DOHH2 (cell line): Measurements from ENCODE around the gene C16orf96.

Source experiments
- H3F3A ChIP-seq: fragments of 200-600 bp; sonication (generic), shearing (Covaris generic); 2 replicates; pipeline ENCODE4 v1.6.0; 2016; ENCODE audit warnings: antibody characterized with exemption, mild to moderate bottlenecking; ENCODE audit not compliant: control insufficient read depth, insufficient read depth
- H3K27ac ChIP-seq: fragments of 200-600 bp; sonication (generic); 2 replicates; pipeline ENCODE4 v1.5.1; 2014; ENCODE audit warnings: low read depth, mild to moderate bottlenecking, low read length, moderate library complexity
- H3K27me3 ChIP-seq: fragments of 200-600 bp; sonication (generic); 2 replicates; pipeline ENCODE4 v1.6.1; 2014; ENCODE audit warnings: mild to moderate bottlenecking, low read length, mixed read lengths; ENCODE audit not compliant: control insufficient read depth
- H3K36me3 ChIP-seq: fragments of 200-600 bp; sonication (generic); 2 replicates; pipeline ENCODE4 v1.6.1; 2014; ENCODE audit warnings: mild to moderate bottlenecking, low read length, moderate library complexity, mixed read lengths; ENCODE audit not compliant: control insufficient read depth
- H3K4me1 ChIP-seq: fragments of 200-600 bp; sonication (generic); 2 replicates; pipeline ENCODE4 v1.6.1; 2014; ENCODE audit warnings: mild to moderate bottlenecking, low read length, mixed read lengths; ENCODE audit not compliant: control insufficient read depth
- H3K4me2 ChIP-seq: fragments of 200-600 bp; sonication (generic); 2 replicates; pipeline ENCODE4 v1.6.0; 2014; ENCODE audit warnings: mild to moderate bottlenecking, low read length, moderate library complexity
- H3K4me3 ChIP-seq: fragments of 200-600 bp; sonication (generic); 2 replicates; pipeline ENCODE4 v1.5.1; 2014; ENCODE audit warnings: mild to moderate bottlenecking, low read length, mixed read lengths
- H3K79me2 ChIP-seq: fragments of 200-600 bp; sonication (generic); 2 replicates; pipeline ENCODE4 v1.6.1; 2014; ENCODE audit warnings: mild to moderate bottlenecking, low read length, mixed read lengths; ENCODE audit not compliant: control insufficient read depth
- H3K9me2 ChIP-seq: fragments of 200-600 bp; sonication (generic); replicated peaks from 2 replicates; pipeline ENCODE4 v1.6.1; 2014; ENCODE audit warnings: mild to moderate bottlenecking, low read length, mixed read lengths; ENCODE audit not compliant: control insufficient read depth
- H3K9me3 ChIP-seq: fragments of 200-600 bp; sonication (generic); 2 replicates; pipeline ENCODE4 v1.6.1; 2014; ENCODE audit warnings: antibody characterized with exemption, low read length, mixed read lengths; ENCODE audit not compliant: control insufficient read depth, insufficient read depth
- H4K20me1 ChIP-seq: fragments of 200-600 bp; sonication (generic); 2 replicates; pipeline ENCODE4 v1.6.0; 2014; ENCODE audit warnings: low read depth, mild to moderate bottlenecking, antibody characterized with exemption, low read length, moderate library complexity; ENCODE audit not compliant: control insufficient read depth, insufficient read depth
- EZH2phosphoT487 ChIP-seq: fragments of 200-600 bp; sonication (generic); IDR thresholded peaks from 2 replicates; pipeline ENCODE4 v1.6.1; 2017; ENCODE audit warnings: borderline replicate concordance, mild to moderate bottlenecking, antibody characterized with exemption, low read length, moderate library complexity, mixed read lengths
- TF ChIP-seq, protein P1 (sequence below): fragments of 200-600 bp; sonication (generic); IDR thresholded peaks from one replicate; pipeline ENCODE4 v1.5.1; 2014; ENCODE audit warnings: antibody characterized with exemption, mild to moderate bottlenecking, low read depth, low read length; ENCODE audit not compliant: poor library complexity, severe bottlenecking

Gene C16orf96

GRCh38 chr16:4615384-4616046 lies 59.4 kb downstream of the C16orf96 start:
- peak overlapping the region; percentile 94 for H3K4me3 ChIP-seq
- H3K79me2 ChIP-seq: peaks cover 52% of the 10 kb centered on the region
- TF ChIP-seq, protein P1, sequence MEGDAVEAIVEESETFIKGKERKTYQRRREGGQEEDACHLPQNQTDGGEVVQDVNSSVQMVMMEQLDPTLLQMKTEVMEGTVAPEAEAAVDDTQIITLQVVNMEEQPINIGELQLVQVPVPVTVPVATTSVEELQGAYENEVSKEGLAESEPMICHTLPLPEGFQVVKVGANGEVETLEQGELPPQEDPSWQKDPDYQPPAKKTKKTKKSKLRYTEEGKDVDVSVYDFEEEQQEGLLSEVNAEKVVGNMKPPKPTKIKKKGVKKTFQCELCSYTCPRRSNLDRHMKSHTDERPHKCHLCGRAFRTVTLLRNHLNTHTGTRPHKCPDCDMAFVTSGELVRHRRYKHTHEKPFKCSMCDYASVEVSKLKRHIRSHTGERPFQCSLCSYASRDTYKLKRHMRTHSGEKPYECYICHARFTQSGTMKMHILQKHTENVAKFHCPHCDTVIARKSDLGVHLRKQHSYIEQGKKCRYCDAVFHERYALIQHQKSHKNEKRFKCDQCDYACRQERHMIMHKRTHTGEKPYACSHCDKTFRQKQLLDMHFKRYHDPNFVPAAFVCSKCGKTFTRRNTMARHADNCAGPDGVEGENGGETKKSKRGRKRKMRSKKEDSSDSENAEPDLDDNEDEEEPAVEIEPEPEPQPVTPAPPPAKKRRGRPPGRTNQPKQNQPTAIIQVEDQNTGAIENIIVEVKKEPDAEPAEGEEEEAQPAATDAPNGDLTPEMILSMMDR: no peak
- no peak for TF ChIP-seq EZH2phosphoT487
- no peaks in the 10 kb centered on the region for H3K9me2 ChIP-seq
- no peaks in the 10 kb centered on the region for H3K27me3 ChIP-seq
- no peaks in the 10 kb centered on the region for H3K9me3 ChIP-seq
- no peaks in the 10 kb centered on the region for H3K36me3 ChIP-seq
- peak overlapping the region; percentile 99 for H3K4me2 ChIP-seq
- H4K20me1 ChIP-seq: peaks cover 7% of the 10 kb centered on the region
- H3K4me1 ChIP-seq: peaks cover 35% of the 10 kb centered on the region
- H3F3A ChIP-seq: peaks cover 8% of the 10 kb centered on the region; the same call in 1 of the 2 replicates
- H3K27ac ChIP-seq: peak overlapping the region; percentile 71

DNA sequence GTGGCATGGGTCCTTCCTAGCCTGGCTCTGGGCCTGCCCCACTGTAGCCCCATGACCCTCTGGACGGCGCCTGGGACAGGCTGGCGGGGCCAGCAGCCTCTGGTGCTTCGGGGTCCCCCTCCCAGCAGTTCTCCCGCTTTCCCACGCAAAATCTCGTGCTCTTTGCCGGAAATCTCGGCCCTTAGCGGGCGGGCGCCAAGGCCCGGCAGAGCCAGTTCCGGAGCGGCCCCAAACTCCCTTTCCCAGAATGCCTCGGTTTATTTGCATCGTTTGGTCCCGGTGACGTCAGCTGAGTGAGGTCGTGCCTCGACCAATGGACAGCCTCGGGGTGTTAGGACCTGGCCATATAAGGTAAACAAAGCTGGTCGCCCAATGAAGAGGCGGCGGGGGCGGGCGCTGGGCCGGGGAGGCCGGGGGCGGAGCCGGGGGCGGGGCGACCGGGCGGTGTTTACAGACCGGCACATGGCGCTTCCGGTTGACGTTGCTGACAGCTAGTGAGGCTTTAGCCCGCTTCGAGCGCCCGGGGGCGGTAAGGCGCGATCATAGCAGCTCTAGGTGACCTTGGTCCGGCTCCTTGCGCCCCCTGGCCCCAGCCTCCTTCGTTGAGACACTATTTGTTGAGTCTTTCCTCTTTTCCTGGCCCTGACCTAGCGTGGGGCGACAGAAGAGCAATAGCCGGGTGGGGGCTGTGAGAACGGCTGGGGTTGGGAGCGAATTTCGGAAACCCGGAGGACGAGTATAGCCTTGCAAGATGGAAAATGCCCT lies 60.1 kb downstream of the C16orf96 start:
- H3K4me2 ChIP-seq: peak overlapping the region; percentile 99
- H4K20me1 ChIP-seq: peaks cover 7% of the 10 kb centered on the region
- H3F3A ChIP-seq: peaks cover 8% of the 10 kb centered on the region; the same call in 1 of the 2 replicates
- H3K27me3 ChIP-seq: no peaks in the 10 kb centered on the region
- H3K4me3 ChIP-seq: peak overlapping the region; percentile 94
- TF ChIP-seq, protein P1: peak; percentile 67
- no peak for TF ChIP-seq EZH2phosphoT487
- peaks cover 35% of the 10 kb centered on the region for H3K4me1 ChIP-seq
- no peaks in the 10 kb centered on the region for H3K9me2 ChIP-seq
- no peaks in the 10 kb centered on the region for H3K9me3 ChIP-seq
- H3K36me3 ChIP-seq: no peaks in the 10 kb centered on the region
- H3K27ac ChIP-seq: peak overlapping the region; percentile 85
- H3K79me2 ChIP-seq: peaks cover 46% of the 10 kb centered on the region

DNA sequence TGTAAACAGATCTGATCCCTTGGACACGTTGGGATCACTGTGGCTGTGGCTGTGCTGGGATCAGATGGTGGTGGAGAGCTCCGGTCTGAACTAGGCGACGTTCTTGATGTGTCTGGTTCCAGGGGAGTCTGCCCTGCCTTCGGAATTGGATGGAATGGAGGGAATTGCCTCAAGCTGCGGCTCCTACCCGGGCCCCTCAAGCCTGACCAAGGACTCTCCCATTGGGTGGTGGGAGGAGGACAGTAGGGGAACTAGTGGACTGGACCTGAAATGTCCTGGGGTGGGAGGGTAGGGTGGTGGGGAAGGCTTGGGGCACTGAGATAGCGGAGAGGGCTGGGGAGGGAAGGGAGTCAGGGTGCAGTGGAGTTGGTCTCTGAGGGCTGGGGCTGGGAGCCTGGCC lies 61.7 kb downstream of the C16orf96 start:
- peaks cover 8% of the 10 kb centered on the region; the same call in 1 of the 2 replicates for H3F3A ChIP-seq
- H3K9me3 ChIP-seq: no peaks in the 10 kb centered on the region
- H3K4me3 ChIP-seq: peak overlapping the region; percentile 73; the same call in 1 of the 2 replicates
- H4K20me1 ChIP-seq: peaks cover 7% of the 10 kb centered on the region
- no peak for TF ChIP-seq EZH2phosphoT487
- TF ChIP-seq, protein P1: no peak
- no peaks in the 10 kb centered on the region for H3K9me2 ChIP-seq
- H3K4me2 ChIP-seq: peak overlapping the region; percentile 72
- H3K27me3 ChIP-seq: no peaks in the 10 kb centered on the region
- H3K36me3 ChIP-seq: no peaks in the 10 kb centered on the region
- H3K27ac ChIP-seq: no peak overlapping the region
- peaks cover 30% of the 10 kb centered on the region for H3K79me2 ChIP-seq
- H3K4me1 ChIP-seq: peaks cover 35% of the 10 kb centered on the region
